Astrocyte of the spinal cord (primary cell): ENCODE measurements around the gene ACTBL2.

Experiments
- DNase-seq: peaks from one replicate; pipeline ENCODE4 v3.0.0; 2011; ENCODE audit warnings: low read depth, low spot score
- H3K4me3 ChIP-seq: 2 replicates; pipeline ENCODE4 v1.5.1; 2011; ENCODE audit warnings: low read depth, mild to moderate bottlenecking, low read length, moderate library complexity
- in situ Hi-C: cut with HindIII; loops from 2 replicates; pipeline ENCODE4 v1.10.0; 2017; ENCODE audit warnings: low sequenced_read_pairs
- TF ChIP-seq, protein P1 (sequence below): IDR thresholded peaks from 2 replicates; pipeline ENCODE4 v1.5.1; 2012; ENCODE audit warnings: low read depth, mild to moderate bottlenecking, low read length, inconsistent platforms

Gene ACTBL2

DNA sequence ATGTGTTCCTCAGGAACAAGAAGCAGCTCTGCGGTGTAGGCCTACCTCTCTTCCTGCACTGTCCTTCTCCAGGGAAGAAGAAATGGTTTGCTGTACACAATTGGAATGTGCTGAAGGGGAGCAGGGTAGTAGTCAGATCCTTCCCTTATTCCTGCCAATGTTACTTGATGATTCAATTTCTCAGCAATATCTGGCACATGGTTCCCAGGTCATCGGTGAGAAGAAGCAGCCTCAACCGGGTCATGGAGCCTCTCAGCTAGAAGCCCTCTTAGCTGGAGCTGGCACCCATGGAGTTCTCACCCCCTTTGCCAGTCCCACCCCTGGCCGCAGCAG, 36.9 kb downstream of the ACTBL2 start:
- in situ Hi-C loops, result loop anchor here (10.0 kb wide), 1 partner anchor 49 kb away; no protein-coding TSS in a partner anchor

DNA sequence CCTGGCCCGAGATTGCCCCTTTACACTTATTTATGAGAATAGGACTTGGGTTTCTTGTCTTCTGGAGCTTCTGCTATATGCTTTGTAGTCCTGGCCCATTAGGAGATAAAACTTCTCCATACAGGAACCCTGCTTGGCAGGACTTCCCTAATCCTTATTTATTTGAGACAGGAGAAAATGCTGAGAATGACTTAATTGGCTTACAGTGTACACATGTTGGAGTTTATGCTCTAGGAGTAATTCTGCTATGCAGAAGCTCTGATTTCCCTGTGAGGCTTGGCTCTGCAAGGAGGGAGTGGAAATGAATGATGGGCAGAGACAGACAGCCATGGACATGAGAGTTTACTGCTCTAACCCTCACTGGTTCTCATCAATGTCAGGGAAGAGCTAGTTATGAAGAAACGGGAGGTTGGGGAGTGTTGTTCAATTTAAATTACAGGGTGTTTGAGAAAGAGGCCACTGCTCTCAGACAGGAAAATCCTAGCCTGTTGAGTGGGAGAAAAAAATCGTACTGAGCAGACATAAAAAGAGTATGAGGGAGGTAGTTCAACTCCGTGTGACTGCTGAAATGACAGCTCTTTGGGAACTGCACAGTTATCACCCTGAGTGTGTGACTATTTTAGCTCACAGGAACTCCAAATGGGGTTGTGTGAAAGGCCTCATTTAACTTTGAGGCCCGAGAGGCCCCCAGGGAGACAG, 37.5 kb downstream of the ACTBL2 start:
- TF ChIP-seq, protein P1, sequence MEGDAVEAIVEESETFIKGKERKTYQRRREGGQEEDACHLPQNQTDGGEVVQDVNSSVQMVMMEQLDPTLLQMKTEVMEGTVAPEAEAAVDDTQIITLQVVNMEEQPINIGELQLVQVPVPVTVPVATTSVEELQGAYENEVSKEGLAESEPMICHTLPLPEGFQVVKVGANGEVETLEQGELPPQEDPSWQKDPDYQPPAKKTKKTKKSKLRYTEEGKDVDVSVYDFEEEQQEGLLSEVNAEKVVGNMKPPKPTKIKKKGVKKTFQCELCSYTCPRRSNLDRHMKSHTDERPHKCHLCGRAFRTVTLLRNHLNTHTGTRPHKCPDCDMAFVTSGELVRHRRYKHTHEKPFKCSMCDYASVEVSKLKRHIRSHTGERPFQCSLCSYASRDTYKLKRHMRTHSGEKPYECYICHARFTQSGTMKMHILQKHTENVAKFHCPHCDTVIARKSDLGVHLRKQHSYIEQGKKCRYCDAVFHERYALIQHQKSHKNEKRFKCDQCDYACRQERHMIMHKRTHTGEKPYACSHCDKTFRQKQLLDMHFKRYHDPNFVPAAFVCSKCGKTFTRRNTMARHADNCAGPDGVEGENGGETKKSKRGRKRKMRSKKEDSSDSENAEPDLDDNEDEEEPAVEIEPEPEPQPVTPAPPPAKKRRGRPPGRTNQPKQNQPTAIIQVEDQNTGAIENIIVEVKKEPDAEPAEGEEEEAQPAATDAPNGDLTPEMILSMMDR, result no peak
- in situ Hi-C loops, result loop anchor here (10.0 kb wide), 1 partner anchor 50 kb away; no protein-coding TSS in a partner anchor

More for the DNA sequence above, 36.9 kb downstream of the ACTBL2 start:
- TF ChIP-seq, protein P1, result no peak
- no peak overlapping the region for H3K4me3 ChIP-seq
- DNase-seq, result no peak

DNA sequence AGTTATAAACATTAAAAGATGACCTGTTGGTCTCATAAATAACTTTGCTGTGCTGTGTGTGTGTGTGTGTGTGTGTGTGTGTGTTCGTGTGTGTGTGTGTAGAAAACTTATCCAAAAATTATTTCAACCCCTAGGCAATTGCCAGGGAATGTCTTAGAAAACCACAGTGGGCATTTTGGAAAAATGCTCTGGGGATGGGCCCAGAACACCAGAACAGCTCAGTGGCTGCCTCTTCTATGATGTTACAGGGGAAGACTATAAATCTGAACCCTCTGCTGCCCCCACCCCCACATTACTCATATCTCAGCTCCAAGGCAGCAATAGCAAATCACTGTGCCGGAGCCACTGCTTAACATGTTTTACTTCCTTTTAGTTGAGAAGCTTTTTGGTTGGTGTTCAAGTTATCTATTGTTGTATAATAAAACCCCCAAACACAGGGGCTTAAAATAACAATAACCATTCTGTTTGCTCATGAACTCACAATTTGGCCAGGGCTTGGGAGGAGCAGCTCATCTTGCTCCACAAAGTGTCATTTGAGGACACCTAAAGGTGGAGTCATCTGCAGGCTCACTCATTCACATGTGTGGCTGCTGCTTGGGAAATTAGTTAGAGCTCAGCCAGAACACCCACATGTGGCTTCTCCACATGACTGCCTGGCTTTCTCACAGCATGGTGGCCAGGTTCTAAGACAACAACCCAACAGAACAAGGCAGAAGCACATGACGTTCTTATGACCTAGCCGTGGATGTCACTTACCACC, 40.4 kb downstream of the ACTBL2 start:
- TF ChIP-seq, protein P1, result no peak

More for the DNA sequence above, 37.5 kb downstream of the ACTBL2 start:
- no peak for DNase-seq
- H3K4me3 ChIP-seq, result no peak overlapping the region

DNA sequence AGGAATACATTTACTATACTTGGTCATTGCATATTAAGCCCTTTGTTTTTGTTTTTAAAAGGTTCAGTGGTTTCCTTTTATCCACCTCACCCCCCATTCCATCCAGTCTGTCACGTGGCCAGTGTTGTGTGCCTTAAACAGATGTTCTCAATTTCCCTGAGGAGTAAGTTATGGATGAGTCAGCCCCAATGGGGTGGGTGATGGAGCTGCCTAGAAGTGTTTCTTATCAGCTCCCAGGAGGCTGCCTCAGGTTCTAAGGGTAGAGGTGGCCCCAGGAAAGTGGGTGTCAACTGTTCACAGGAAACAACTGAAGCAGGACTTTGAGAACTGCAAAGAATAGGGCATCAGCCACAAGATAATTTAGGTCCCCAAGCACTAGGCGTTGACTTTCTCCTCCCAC, 41.1 kb downstream of the ACTBL2 start:
- in situ Hi-C loops, result loop anchor here (10.0 kb wide), 1 partner anchor 53 kb away; no protein-coding TSS in a partner anchor
- H3K4me3 ChIP-seq, result no peak overlapping the region
- TF ChIP-seq, protein P1, result no peak
- peak; percentile 99 for DNase-seq

More for the DNA sequence above, 40.4 kb downstream of the ACTBL2 start:
- no peak overlapping the region for H3K4me3 ChIP-seq
- peak; percentile 97 for DNase-seq
- in situ Hi-C loops, result loop anchor here (10.0 kb wide), 1 partner anchor 53 kb away; no protein-coding TSS in a partner anchor

DNA sequence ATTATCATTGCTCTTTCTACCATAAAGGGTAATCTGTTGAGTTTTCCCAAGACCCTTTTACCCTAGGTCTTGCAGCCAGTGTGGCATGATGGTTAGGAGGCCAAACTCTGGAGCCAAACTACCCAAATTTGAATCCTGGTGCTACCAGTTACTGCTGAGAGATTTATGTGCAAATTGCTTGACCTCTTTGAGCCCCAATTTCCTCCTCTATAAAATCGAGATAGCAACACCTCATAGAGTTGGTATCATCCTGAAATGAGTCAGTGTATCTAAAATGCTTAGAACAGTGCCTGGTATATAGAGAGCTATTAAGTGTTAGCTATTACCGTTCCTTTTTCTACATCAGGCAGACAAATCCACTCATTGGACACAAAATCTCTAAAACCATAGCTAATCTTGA, 43.0 kb downstream of the ACTBL2 start:
- in situ Hi-C loops, result no loop called here

More for the DNA sequence above, 43.0 kb downstream of the ACTBL2 start:
- DNase-seq, result no peak
- TF ChIP-seq, protein P1, result no peak
- no peak overlapping the region for H3K4me3 ChIP-seq
